ENCODE measurements around the gene SUB1.

GRCh38 chr5:32583582-32584232 lies 1.6 kb upstream of the SUB1 start:
- TF ChIP-seq POLR2A (IDR thresholded peaks at IDR 0.05): no peak
- no peak for TF ChIP-seq POLR2AphosphoS5 (IDR thresholded peaks at IDR 0.05)
- TF ChIP-seq, protein P1, sequence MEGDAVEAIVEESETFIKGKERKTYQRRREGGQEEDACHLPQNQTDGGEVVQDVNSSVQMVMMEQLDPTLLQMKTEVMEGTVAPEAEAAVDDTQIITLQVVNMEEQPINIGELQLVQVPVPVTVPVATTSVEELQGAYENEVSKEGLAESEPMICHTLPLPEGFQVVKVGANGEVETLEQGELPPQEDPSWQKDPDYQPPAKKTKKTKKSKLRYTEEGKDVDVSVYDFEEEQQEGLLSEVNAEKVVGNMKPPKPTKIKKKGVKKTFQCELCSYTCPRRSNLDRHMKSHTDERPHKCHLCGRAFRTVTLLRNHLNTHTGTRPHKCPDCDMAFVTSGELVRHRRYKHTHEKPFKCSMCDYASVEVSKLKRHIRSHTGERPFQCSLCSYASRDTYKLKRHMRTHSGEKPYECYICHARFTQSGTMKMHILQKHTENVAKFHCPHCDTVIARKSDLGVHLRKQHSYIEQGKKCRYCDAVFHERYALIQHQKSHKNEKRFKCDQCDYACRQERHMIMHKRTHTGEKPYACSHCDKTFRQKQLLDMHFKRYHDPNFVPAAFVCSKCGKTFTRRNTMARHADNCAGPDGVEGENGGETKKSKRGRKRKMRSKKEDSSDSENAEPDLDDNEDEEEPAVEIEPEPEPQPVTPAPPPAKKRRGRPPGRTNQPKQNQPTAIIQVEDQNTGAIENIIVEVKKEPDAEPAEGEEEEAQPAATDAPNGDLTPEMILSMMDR (IDR thresholded peaks at IDR 0.05): no peak

Measured in prostate gland (tissue), 2 donors.